ENCODE results near the gene ZBTB11.
"Not testable (repeated sequence)": the region's sequence is repeated elsewhere in the genome, so short reads cannot be mapped to it uniquely, and the experiment has no call there.

Gene ZBTB11

GRCh38 chr3:101676765-101677435 is at the start of gene ZBTB11:
ZBTB11 (minus strand) TSS chr3:101677132; CDS start chr3:101676914, 218 bp downstream.
- DNase-seq = no peak

- no peak for DNase-seq
Measured at GRCh38 chr3:101725890-101726275, 49.0 kb upstream of the ZBTB11 start.

- peak; percentile 42 for DNase-seq
Measured at GRCh38 chr3:101725194-101725889, 48.4 kb upstream of the ZBTB11 start.

GRCh38 chr3:101724329-101725193 is 47.6 kb upstream of the ZBTB11 start, which contains the start of gene CEP97:
CEP97 (plus strand) TSS chr3:101724614; CDS start chr3:101724677, 63 bp downstream.
- DNase-seq = peak; percentile 99

- no peak for DNase-seq
Measured at GRCh38 chr3:101722394-101723173, 45.7 kb upstream of the ZBTB11 start.

GRCh38 chr3:101720851-101721840 is 44.2 kb upstream of the ZBTB11 start:
- DNase-seq = peak; percentile 66

- DNase-seq = no peak
Measured at GRCh38 chr3:101719604-101720185, 42.8 kb upstream of the ZBTB11 start.

- DNase-seq = no peak
Measured at GRCh38 chr3:101718455-101718854, 41.5 kb upstream of the ZBTB11 start.

GRCh38 chr3:101709126-101709525 is 32.2 kb upstream of the ZBTB11 start:
- DNase-seq = no peak

- not testable (repeated sequence) for DNase-seq
Measured at GRCh38 chr3:101704639-101705038, 27.7 kb upstream of the ZBTB11 start.

GRCh38 chr3:101703169-101703568 is 26.2 kb upstream of the ZBTB11 start:
- DNase-seq = no peak

GRCh38 chr3:101702726-101703125 is 25.8 kb upstream of the ZBTB11 start:
- no peak for DNase-seq

GRCh38 chr3:101701696-101702634 is 25.0 kb upstream of the ZBTB11 start:
- DNase-seq = no peak

GRCh38 chr3:101695779-101696372 is 18.9 kb upstream of the ZBTB11 start:
- DNase-seq = no peak

GRCh38 chr3:101694836-101695235 is 17.9 kb upstream of the ZBTB11 start:
- not testable (repeated sequence) for DNase-seq

- DNase-seq = not testable (repeated sequence)
Measured at GRCh38 chr3:101693540-101693939, 16.6 kb upstream of the ZBTB11 start.

GRCh38 chr3:101691685-101692671 is 15.0 kb upstream of the ZBTB11 start:
- DNase-seq = not testable (repeated sequence)

- no peak for DNase-seq
Measured at GRCh38 chr3:101690972-101691371, 14.0 kb upstream of the ZBTB11 start.
